HG03575 (cell line): ENCODE measurements around the gene HSH2D.

ENCODE experiments used
- ATAC-seq: cut with Tn5 transposase; IDR thresholded peaks from one replicate; pipeline ENCODE4 v1.9.1; 2021; ENCODE audit not compliant: unreplicated experiment, insufficient number of reproducible peaks, low FRiP score; ENCODE audit errors: extremely low read depth

HSH2D gene

DNA sequence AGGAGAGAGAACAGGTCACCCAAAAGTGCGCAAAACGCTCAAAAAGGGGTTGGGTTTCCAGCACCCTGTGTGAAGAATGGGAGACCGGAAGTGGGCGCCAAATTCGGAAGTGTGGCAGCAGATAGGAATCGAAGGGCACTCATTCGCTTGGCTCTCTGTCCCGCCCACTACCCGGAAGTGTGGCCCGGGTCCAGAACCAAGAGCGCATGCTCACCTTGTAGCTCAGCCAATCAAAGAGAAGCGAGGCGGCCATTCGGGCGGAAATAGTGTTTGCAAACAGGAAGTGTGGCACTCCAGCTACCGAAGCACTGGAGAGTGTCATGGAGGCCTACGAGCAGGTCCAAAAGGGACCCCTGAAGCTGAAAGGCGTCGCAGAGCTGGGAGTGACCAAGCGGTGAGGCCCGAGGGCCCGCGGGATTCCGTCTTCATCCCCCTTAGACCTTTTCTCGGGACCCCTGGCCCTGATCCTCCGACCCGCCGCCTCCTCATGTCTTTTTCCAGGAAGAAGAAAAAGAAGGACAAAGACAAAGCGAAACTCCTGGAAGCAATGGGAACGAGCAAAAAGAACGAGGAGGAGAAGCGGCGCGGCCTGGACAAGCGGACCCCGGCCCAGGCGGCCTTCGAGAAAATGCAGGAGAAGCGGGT, 41.8 kb downstream of the HSH2D start, which contains the start of gene FAM32A:
Gene FAM32A, plus strand, starts transcription at position 288 of the 645 bp plus-strand sequence. Its CDS starts 33 bp downstream, at position 321.
- peak; percentile 47 for ATAC-seq

DNA sequence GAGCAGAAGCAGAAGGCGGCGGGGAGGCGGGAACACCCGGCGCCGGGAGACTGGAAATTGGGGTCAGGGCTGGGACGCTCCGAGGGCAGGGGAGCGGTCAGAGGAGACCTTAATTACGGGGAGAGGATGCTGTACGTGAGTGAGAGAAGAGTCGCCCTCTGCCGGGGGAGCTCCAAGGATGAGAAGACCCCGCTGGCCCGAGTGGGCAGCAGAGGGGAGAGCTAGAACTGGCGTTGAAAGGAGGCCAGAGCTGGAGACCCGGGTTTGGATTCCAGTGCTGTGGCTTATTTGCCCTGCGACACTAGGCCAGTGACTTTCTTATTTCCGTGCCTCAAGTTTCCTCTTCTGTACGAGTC, 42.3 kb downstream of the HSH2D start:
- no peak for ATAC-seq

- no peak for ATAC-seq
Observed at GRCh38 chr19:16188521-16188920, 45.0 kb downstream of the HSH2D start.

GRCh38 chr19:16190198-16190597, 46.7 kb downstream of the HSH2D start:
- ATAC-seq = no peak

GRCh38 chr19:16190736-16191135, 47.3 kb downstream of the HSH2D start:
- no peak for ATAC-seq

GRCh38 chr19:16191216-16191908, 47.9 kb downstream of the HSH2D start:
- no peak for ATAC-seq

DNA sequence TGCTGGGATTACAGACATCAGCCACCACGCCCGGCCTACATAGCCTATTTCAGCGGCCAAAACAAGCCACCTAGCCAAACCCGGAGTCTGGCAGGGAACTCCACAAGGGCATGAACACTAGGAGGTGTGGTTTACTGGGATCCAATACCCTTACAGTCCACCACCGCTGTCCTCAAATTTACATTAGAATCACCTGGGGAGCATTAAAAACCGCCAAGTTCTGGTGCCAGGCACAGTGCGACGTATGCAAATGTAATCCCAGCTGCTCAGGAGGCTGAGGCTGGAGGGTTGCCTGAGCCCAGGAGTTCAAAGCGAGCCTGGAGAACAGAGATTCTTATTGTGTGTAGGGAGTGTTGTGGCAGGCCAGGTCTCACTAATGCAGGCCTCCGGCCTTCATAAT, 50.0 kb downstream of the HSH2D start:
- ATAC-seq = no peak

- ATAC-seq = no peak
Observed at GRCh38 chr19:16197188-16197621, 53.7 kb downstream of the HSH2D start.

GRCh38 chr19:16197622-16198369, 54.3 kb downstream of the HSH2D start, which contains the start of gene AP1M1:
Gene AP1M1, plus strand, starts transcription at chr19:16197911. Its CDS starts 116 bp downstream, at chr19:16198027.
- peak; percentile 59 for ATAC-seq

DNA sequence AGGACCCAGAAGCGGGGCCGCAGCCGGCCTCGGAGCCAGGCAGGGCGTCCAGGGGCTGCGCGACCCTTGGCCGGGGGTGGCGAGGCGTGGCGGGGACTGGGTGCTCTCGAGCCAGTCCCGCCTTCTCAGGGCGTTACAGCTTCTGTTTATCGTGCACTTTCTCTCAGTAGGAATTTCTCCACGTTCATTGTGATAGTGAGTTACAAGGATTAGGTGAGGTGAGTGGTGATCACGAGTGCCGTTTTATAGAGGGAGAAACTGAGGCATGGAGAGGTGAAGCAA, 54.8 kb downstream of the HSH2D start:
- ATAC-seq = no peak

DNA sequence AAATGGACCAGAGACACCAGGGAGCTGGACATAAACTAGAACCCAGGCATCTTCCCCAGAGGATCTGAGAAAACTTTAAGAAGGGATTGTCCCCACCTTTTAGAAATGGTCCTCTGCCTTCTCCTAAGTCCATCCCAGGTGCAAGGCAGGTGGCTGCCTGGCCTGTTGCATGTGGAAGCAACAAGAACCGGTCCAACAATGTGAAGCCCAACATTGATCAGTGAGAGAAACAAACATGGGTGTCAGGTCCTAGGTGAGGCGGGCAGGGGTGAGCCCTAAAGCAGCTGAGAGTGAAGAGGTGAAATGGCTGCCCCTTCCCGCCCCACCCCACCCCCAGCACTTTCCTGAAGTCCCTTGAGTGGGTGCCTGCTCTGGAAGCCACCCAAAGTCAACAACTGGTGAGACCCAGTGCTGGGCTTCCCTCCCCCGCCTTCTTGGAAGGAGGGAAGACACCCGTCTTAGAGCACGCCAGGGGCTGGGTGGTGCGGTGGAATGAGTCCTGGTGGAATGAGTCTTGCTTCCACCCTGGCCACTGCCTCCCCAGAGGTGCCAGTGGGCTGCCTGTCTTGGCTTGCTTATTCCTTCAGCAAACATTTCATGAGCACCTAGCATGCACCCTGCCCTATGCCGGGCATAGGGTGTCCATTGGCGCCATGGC, 55.9 kb downstream of the HSH2D start:
- ATAC-seq = no peak

DNA sequence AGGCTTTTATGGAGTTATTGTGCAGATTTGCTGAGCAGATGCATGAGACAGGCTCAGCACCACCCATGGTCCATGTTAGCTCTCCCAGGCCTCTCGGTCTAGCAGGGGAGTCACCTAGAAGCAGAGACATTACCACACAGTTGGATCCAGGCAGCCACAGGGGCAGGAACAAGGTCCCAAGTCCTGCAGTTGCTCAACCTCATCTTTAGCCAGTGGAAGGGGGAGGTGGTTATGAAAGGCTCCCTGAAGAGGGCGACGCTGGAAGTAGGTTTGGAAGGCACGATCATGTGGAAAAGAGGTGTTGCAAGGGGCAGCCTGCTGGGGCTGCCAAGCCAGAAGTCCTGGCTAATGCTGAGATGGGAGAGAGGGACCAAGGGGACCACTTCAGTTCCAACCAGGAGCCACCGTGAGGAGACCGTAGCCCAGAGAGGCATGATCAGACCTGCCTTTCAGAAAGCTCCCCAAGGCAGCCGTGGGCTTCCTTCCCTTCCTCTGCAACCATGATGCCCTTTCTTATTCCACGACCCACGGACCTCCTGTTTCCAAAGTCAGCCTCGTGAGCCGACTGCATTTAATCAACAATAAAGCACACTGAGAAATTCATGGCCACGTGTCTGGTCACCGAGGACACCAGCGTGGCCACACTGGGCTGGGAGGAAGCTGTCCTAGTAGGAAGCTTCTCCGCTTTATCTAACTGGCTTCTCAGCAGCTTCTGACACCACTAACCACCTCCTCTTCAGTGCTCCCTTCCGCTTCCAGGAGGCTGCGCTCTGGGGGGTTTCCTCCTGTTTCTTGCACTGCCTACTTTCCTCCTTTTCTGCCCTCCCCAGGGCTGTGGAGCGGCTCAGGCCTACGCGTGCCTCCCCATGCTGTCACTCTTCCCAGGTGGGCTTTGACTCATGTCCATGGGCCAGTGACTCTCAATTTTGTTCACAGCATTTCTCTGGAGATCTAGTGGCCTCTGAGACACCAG, 56.8 kb downstream of the HSH2D start:
- ATAC-seq = no peak

DNA sequence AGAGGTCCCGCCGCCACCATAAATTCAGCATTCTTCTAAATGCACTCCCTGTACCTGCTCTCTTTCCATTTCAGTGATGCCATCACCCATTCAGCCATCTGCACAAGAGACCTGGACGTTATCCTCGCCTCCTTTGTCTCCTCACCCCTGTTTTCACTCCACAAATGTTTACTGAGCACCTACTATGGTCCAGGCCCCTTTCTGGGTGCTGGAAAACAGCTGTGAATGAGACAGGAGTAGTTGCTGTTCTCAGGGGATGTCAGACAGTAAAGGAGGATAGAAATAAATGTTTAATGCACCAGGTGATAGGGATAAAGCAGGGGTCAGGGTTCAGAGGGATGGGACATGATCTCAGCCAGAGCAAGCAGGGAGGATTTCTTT, 57.5 kb downstream of the HSH2D start:
- ATAC-seq = no peak

DNA sequence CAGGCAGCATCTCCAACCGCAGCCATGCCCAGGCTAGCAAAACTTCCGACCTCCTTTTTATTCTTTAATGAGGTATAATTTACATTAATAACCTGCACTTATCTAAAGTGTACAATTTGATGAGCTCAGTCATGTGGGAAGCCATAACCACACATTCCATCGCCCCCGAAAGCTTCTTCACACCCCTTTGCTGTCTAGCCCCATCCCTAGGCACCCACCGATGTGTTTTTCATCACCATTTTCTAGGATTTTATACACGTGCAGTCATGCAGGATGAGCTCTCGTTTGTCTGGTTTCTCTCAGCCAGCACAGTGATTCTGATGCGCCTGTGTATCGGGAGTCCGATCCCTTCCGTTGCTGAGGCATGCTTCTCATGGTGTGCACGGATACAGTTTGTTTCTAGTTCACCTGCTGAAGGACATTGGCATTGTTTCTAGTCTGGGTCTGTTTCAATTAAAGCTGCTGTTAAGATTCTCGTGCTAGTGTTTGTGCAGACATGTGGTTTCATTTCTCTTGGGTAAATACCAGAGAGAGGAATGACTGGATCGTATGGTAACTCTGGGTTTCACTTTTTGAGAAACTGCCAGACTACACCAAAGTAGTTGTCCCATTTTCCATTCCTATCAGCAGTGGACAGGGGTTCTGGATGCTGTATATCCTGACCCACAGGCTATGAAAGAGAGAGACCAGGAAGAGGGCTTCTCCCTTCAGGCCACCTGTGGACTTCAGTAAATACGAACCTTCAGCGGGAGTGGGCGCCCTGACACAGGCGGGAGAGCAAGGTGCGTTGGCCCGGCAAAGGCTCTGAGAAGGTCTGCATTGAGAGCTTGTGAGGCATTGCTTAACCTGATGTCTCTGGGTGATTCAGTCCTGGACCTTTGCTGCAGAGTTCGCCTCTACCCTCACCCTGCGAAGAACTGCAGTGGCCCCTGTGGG, 59.1 kb downstream of the HSH2D start:
- no peak for ATAC-seq

- no peak for ATAC-seq
Observed at GRCh38 chr19:16203256-16204004, 59.9 kb downstream of the HSH2D start.

- ATAC-seq = no peak
Observed at GRCh38 chr19:16204005-16204294, 60.5 kb downstream of the HSH2D start.
